OCI-LY1 (cell line): ENCODE results near the gene CTCF.
A peak's percentile ranks its signal among the peaks of the same experiment; 100 is the strongest.

Experiments
- H2AFZ ChIP-seq: fragments of 200-600 bp; sonication (generic), shearing (Covaris generic); 2 replicates; pipeline ENCODE4 v1.6.0; 2014; ENCODE audit warnings: antibody characterized with exemption, mild to moderate bottlenecking, low read length
- H3F3A ChIP-seq: fragments of 200-600 bp; sonication (generic), shearing (Covaris generic); 2 replicates; pipeline ENCODE4 v1.6.0; 2014; ENCODE audit warnings: mild to moderate bottlenecking, antibody characterized with exemption, low read length, moderate library complexity; ENCODE audit not compliant: insufficient read depth
- H3K27ac ChIP-seq: fragments of 200-600 bp; sonication (generic); 2 replicates; pipeline ENCODE4 v1.5.1; 2014; ENCODE audit warnings: low read length, mixed run types, mild to moderate bottlenecking, low read depth; ENCODE audit not compliant: poor library complexity, severe bottlenecking
- H3K27me3 ChIP-seq: fragments of 200-600 bp; sonication (generic); 2 replicates; pipeline ENCODE4 v1.6.0; 2014; ENCODE audit warnings: antibody characterized with exemption, mild to moderate bottlenecking, low read length, moderate library complexity; ENCODE audit not compliant: insufficient read depth
- H3K36me3 ChIP-seq: fragments of 200-600 bp; sonication (generic); 2 replicates; pipeline ENCODE4 v1.6.1; 2014; ENCODE audit warnings: mild to moderate bottlenecking, antibody characterized with exemption, low read length, moderate library complexity, mixed read lengths; ENCODE audit not compliant: insufficient read depth
- H3K4me1 ChIP-seq: fragments of 200-600 bp; sonication (generic); 2 replicates; pipeline ENCODE4 v1.5.1; 2014; ENCODE audit warnings: mild to moderate bottlenecking, low read length, moderate library complexity; ENCODE audit not compliant: insufficient read depth, severe bottlenecking
- H3K4me2 ChIP-seq: fragments of 200-600 bp; sonication (generic), shearing (Covaris generic); 2 replicates; pipeline ENCODE4 v1.6.1; 2014; ENCODE audit warnings: low read length
- H3K4me3 ChIP-seq: fragments of 200-600 bp; sonication (generic); 2 replicates; pipeline ENCODE4 v1.5.1; 2014; ENCODE audit warnings: low read length, low read depth, mild to moderate bottlenecking, mixed read lengths; ENCODE audit not compliant: poor library complexity, severe bottlenecking
- H3K79me2 ChIP-seq: fragments of 200-600 bp; shearing (Covaris generic); 2 replicates; pipeline ENCODE4 v1.6.1; 2016; ENCODE audit warnings: mixed run types, low read length, mixed read lengths; ENCODE audit not compliant: insufficient read depth
- H3K9ac ChIP-seq: fragments of 200-600 bp; sonication (generic), shearing (Covaris generic); 2 replicates; pipeline ENCODE4 v1.6.1; 2014; ENCODE audit warnings: mild to moderate bottlenecking, low read length, mixed read lengths
- H3K9me2 ChIP-seq: fragments of 200-600 bp; sonication (generic), shearing (Covaris generic); 2 replicates; pipeline ENCODE4 v1.6.1; 2014; ENCODE audit warnings: low read depth, mild to moderate bottlenecking, low read length, mixed read lengths
- H3K9me3 ChIP-seq: fragments of 200-600 bp; shearing (Covaris generic); 2 replicates; pipeline ENCODE4 v1.6.1; 2014; ENCODE audit warnings: low read length, mixed read lengths
- H4K20me1 ChIP-seq: fragments of 200-600 bp; sonication (generic), shearing (Covaris generic); 2 replicates; pipeline ENCODE4 v1.6.0; 2016; ENCODE audit warnings: mild to moderate bottlenecking, low read length; ENCODE audit not compliant: insufficient read depth
- EZH2 ChIP-seq: fragments of 200-600 bp; sonication (generic), shearing (Covaris generic); IDR thresholded peaks from 2 replicates; pipeline ENCODE4 v1.8.0; 2017; ENCODE audit warnings: borderline replicate concordance, mixed run types, mild to moderate bottlenecking, antibody characterized with exemption, low read length, moderate library complexity, mixed read lengths
- TF ChIP-seq, protein P1 (sequence below): fragments of 200-600 bp; sonication (generic), shearing (Covaris generic); IDR thresholded peaks from 2 replicates; pipeline ENCODE4 v1.5.1; 2017; ENCODE audit warnings: mild to moderate bottlenecking, antibody characterized with exemption, low read length, moderate library complexity, mixed read lengths

The CTCF gene

DNA sequence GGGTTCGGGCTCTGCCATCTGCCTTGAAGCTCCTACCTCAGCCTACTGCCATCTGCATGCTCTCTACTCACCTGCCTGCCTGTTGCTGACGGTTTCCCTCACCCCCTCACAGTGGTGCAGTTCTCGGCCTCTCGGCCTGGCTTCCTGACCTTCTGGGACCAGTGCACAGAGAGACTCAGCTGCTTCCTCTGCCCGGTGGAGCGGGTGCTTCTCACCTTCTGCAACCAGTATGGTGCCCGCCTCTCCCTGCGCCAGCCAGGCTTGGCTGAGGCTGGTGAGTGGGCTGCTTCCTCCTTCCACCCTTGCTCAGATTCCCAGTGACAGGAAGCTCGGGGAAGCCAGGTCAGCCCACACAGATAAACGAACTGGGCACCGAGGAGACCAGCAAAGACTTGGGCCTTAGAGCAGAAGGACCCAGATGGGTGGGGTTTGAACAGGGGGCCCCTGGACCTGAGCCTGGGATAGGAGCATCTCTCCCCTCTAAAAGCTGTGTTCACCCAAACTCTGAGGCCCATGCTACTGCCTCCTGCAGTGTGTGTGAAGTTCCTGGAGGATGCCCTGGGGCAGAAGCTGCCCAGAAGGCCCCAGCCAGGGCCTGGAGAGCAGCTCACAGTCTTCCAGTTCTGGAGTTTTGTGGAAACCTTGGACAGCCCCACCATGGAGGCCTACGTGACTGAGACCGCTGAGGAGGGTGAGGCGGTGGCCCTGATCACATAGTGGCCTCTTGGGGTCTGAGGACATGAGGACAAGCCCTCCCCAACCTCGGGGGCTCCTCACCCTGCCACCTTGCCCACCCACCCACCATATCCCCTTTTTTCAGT is 17.3 kb upstream of the CTCF start:
- Histone ChIP-seq H2AFZ (no peak overlapping the region), H3K4me3 (no peak overlapping the region), H3K9me3 (no peaks in the 10 kb centered on the region), H3K9me2 (no peaks in the 10 kb centered on the region), H4K20me1 (no peaks in the 10 kb centered on the region), H3K4me1 (peaks cover 62% of the 10 kb centered on the region), H3K36me3 (peaks cover 5% of the 10 kb centered on the region; the same call in 1 of the 2 replicates), H3K79me2 (no peaks in the 10 kb centered on the region), H3K4me2 (peak overlapping the region; percentile 56; the same call in 1 of the 2 replicates), H3K27ac (peak overlapping the region; percentile 97), H3F3A (no peaks in the 10 kb centered on the region), H3K9ac (peak overlapping the region; percentile 53; the same call in 1 of the 2 replicates), H3K27me3 (no peaks in the 10 kb centered on the region)
- TF ChIP-seq, protein P1, sequence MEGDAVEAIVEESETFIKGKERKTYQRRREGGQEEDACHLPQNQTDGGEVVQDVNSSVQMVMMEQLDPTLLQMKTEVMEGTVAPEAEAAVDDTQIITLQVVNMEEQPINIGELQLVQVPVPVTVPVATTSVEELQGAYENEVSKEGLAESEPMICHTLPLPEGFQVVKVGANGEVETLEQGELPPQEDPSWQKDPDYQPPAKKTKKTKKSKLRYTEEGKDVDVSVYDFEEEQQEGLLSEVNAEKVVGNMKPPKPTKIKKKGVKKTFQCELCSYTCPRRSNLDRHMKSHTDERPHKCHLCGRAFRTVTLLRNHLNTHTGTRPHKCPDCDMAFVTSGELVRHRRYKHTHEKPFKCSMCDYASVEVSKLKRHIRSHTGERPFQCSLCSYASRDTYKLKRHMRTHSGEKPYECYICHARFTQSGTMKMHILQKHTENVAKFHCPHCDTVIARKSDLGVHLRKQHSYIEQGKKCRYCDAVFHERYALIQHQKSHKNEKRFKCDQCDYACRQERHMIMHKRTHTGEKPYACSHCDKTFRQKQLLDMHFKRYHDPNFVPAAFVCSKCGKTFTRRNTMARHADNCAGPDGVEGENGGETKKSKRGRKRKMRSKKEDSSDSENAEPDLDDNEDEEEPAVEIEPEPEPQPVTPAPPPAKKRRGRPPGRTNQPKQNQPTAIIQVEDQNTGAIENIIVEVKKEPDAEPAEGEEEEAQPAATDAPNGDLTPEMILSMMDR: no peak
- TF ChIP-seq EZH2: no peak

DNA sequence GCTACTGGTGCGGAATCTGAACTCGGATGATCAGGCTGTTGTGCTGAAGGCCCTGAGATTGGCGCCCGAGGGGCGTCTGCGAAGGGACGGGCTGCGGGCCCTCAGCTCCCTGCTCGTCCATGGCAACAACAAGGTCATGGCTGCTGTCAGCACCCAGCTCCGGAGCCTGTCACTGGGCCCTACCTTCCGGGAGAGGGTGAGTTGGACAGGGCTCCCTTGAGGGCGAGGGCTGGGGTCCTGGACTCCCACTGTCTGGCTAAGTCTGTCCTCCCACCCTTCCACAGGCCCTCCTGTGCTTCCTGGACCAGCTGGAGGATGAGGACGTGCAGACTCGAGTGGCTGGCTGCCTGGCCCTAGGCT is 16.7 kb upstream of the CTCF start:
- Histone ChIP-seq H3K4me1 (peaks cover 67% of the 10 kb centered on the region), H3K36me3 (peaks cover 5% of the 10 kb centered on the region; the same call in 1 of the 2 replicates), H3K9ac (peak overlapping the region; percentile 53; the same call in 1 of the 2 replicates)

GRCh38 chr16:67546091-67546501 is 16.2 kb upstream of the CTCF start:
- H3K27ac ChIP-seq: peak overlapping the region; percentile 97

More for the DNA sequence above, 16.7 kb upstream of the CTCF start:
- Histone ChIP-seq H4K20me1 (no peaks in the 10 kb centered on the region), H3K4me3 (no peak overlapping the region), H3K27me3 (no peaks in the 10 kb centered on the region), H3K9me2 (no peaks in the 10 kb centered on the region), H3K79me2 (no peaks in the 10 kb centered on the region), H2AFZ (no peak overlapping the region), H3K4me2 (peak overlapping the region; percentile 56; the same call in 1 of the 2 replicates), H3K9me3 (no peaks in the 10 kb centered on the region), H3K27ac (peak overlapping the region; percentile 97), H3F3A (no peaks in the 10 kb centered on the region)
- TF ChIP-seq, protein P1: no peak
- no peak for TF ChIP-seq EZH2

More at GRCh38 chr16:67546091-67546501, 16.2 kb upstream of the CTCF start:
- Histone ChIP-seq H4K20me1 (no peaks in the 10 kb centered on the region), H3K27me3 (no peaks in the 10 kb centered on the region), H3K9me3 (no peaks in the 10 kb centered on the region), H2AFZ (no peak overlapping the region), H3K4me1 (peaks cover 71% of the 10 kb centered on the region), H3K79me2 (no peaks in the 10 kb centered on the region), H3K4me3 (no peak overlapping the region), H3K4me2 (peak overlapping the region; percentile 56; the same call in 1 of the 2 replicates), H3K9me2 (no peaks in the 10 kb centered on the region), H3K9ac (peak overlapping the region; percentile 53; the same call in 1 of the 2 replicates), H3K36me3 (peaks cover 5% of the 10 kb centered on the region; the same call in 1 of the 2 replicates), H3F3A (no peaks in the 10 kb centered on the region)
- TF ChIP-seq EZH2: no peak
- TF ChIP-seq, protein P1: no peak
